ENCODE results near the gene TRIO.

Gene TRIO

GRCh38 chr5:14299666-14300065 lies 156.5 kb downstream of the TRIO start:
- peaks cover 93% of the 10 kb centered on the region for H3K36me3 ChIP-seq (ENCODE audit: insufficient read depth, insufficient read length, low read length)
- H3K9ac ChIP-seq (ENCODE audit: insufficient read length, low read depth), result no peak overlapping the region
- TF ChIP-seq SUZ12 (IDR thresholded peaks at IDR 0.05; ENCODE audit: extremely low read depth, insufficient read depth, insufficient read length) (no peak), ZNF274 (IDR thresholded peaks at IDR 0.05; ENCODE audit: low read depth, low read length) (no peak), YY1 (IDR thresholded peaks at IDR 0.05; ENCODE audit: insufficient read depth, insufficient read length) (no peak)
- H3K4me3 ChIP-seq (ENCODE audit: insufficient read length, low read depth), result no peak overlapping the region
- H3K27me3 ChIP-seq (ENCODE audit: insufficient read depth, insufficient read length), result no peaks in the 10 kb centered on the region
- H3K9me3 ChIP-seq (ENCODE audit: insufficient read depth, low read length), result no peaks in the 10 kb centered on the region
- no peak for DNase-seq (ENCODE audit: low read depth, low spot score)
- H3K4me1 ChIP-seq (ENCODE audit: insufficient read depth, insufficient read length), result peaks cover 2% of the 10 kb centered on the region

- Histone ChIP-seq H3K9me3 (ENCODE audit: insufficient read depth, low read length) (no peaks in the 10 kb centered on the region), H3K27me3 (ENCODE audit: insufficient read depth, insufficient read length) (no peaks in the 10 kb centered on the region), H3K36me3 (ENCODE audit: insufficient read depth, insufficient read length, low read length) (peaks cover 91% of the 10 kb centered on the region), H3K9ac (ENCODE audit: insufficient read length, low read depth) (no peak overlapping the region), H3K4me3 (ENCODE audit: insufficient read length, low read depth) (no peak overlapping the region), H3K4me1 (ENCODE audit: insufficient read depth, insufficient read length) (peaks cover 2% of the 10 kb centered on the region)
- DNase-seq (ENCODE audit: low read depth, low spot score), result no peak
- TF ChIP-seq YY1 (IDR thresholded peaks at IDR 0.05; ENCODE audit: insufficient read depth, insufficient read length), result no peak
- TF ChIP-seq SUZ12 (IDR thresholded peaks at IDR 0.05; ENCODE audit: extremely low read depth, insufficient read depth, insufficient read length), result no peak
- TF ChIP-seq ZNF274 (IDR thresholded peaks at IDR 0.05; ENCODE audit: low read depth, low read length), result no peak
Measured at GRCh38 chr5:14301186-14301585, 158.0 kb downstream of the TRIO start.

GRCh38 chr5:14302330-14302729 lies 159.2 kb downstream of the TRIO start:
- TF ChIP-seq ZNF274 (IDR thresholded peaks at IDR 0.05; ENCODE audit: low read depth, low read length) (no peak), YY1 (IDR thresholded peaks at IDR 0.05; ENCODE audit: insufficient read depth, insufficient read length) (no peak), SUZ12 (IDR thresholded peaks at IDR 0.05; ENCODE audit: extremely low read depth, insufficient read depth, insufficient read length) (no peak)
- Histone ChIP-seq H3K27me3 (ENCODE audit: insufficient read depth, insufficient read length) (no peaks in the 10 kb centered on the region), H3K4me1 (ENCODE audit: insufficient read depth, insufficient read length) (peaks cover 2% of the 10 kb centered on the region), H3K36me3 (ENCODE audit: insufficient read depth, insufficient read length, low read length) (peaks cover 84% of the 10 kb centered on the region), H3K9ac (ENCODE audit: insufficient read length, low read depth) (no peak overlapping the region), H3K4me3 (ENCODE audit: insufficient read length, low read depth) (no peak overlapping the region), H3K9me3 (ENCODE audit: insufficient read depth, low read length) (no peaks in the 10 kb centered on the region)
- no peak for DNase-seq (ENCODE audit: low read depth, low spot score)

- Histone ChIP-seq H3K9ac (ENCODE audit: insufficient read length, low read depth) (no peak overlapping the region), H3K9me3 (ENCODE audit: insufficient read depth, low read length) (no peaks in the 10 kb centered on the region), H3K4me1 (ENCODE audit: insufficient read depth, insufficient read length) (peaks cover 2% of the 10 kb centered on the region), H3K4me3 (ENCODE audit: insufficient read length, low read depth) (no peak overlapping the region), H3K27me3 (ENCODE audit: insufficient read depth, insufficient read length) (no peaks in the 10 kb centered on the region), H3K36me3 (ENCODE audit: insufficient read depth, insufficient read length, low read length) (peaks cover 83% of the 10 kb centered on the region)
- TF ChIP-seq YY1 (IDR thresholded peaks at IDR 0.05; ENCODE audit: insufficient read depth, insufficient read length), result no peak
- TF ChIP-seq ZNF274 (IDR thresholded peaks at IDR 0.05; ENCODE audit: low read depth, low read length), result no peak
- TF ChIP-seq SUZ12 (IDR thresholded peaks at IDR 0.05; ENCODE audit: extremely low read depth, insufficient read depth, insufficient read length), result no peak
- no peak for DNase-seq (ENCODE audit: low read depth, low spot score)
Measured at GRCh38 chr5:14305045-14305444, 161.9 kb downstream of the TRIO start.

GRCh38 chr5:14306329-14306815 lies 163.2 kb downstream of the TRIO start:
- DNase-seq (ENCODE audit: low read depth, low spot score), result no peak
- Histone ChIP-seq H3K27me3 (ENCODE audit: insufficient read depth, insufficient read length) (no peaks in the 10 kb centered on the region), H3K9me3 (ENCODE audit: insufficient read depth, low read length) (no peaks in the 10 kb centered on the region), H3K4me1 (ENCODE audit: insufficient read depth, insufficient read length) (peaks cover 2% of the 10 kb centered on the region), H3K36me3 (ENCODE audit: insufficient read depth, insufficient read length, low read length) (peaks cover 82% of the 10 kb centered on the region), H3K4me3 (ENCODE audit: insufficient read length, low read depth) (no peak overlapping the region), H3K9ac (ENCODE audit: insufficient read length, low read depth) (no peak overlapping the region)
- TF ChIP-seq ZNF274 (IDR thresholded peaks at IDR 0.05; ENCODE audit: low read depth, low read length), result no peak

GRCh38 chr5:14308384-14309154 lies 165.4 kb downstream of the TRIO start:
- H3K36me3 ChIP-seq (ENCODE audit: insufficient read depth, insufficient read length, low read length), result peaks cover 85% of the 10 kb centered on the region

GRCh38 chr5:14309199-14309598 lies 166.1 kb downstream of the TRIO start:
- H3K9me3 ChIP-seq (ENCODE audit: insufficient read depth, low read length), result no peaks in the 10 kb centered on the region
- TF ChIP-seq ZNF274 (IDR thresholded peaks at IDR 0.05; ENCODE audit: low read depth, low read length), result no peak
- TF ChIP-seq SUZ12 (IDR thresholded peaks at IDR 0.05; ENCODE audit: extremely low read depth, insufficient read depth, insufficient read length), result no peak
- TF ChIP-seq YY1 (IDR thresholded peaks at IDR 0.05; ENCODE audit: insufficient read depth, insufficient read length), result no peak
- H3K4me3 ChIP-seq (ENCODE audit: insufficient read length, low read depth), result no peak overlapping the region
- peaks cover 84% of the 10 kb centered on the region for H3K36me3 ChIP-seq (ENCODE audit: insufficient read depth, insufficient read length, low read length)
- DNase-seq (ENCODE audit: low read depth, low spot score), result no peak
- H3K9ac ChIP-seq (ENCODE audit: insufficient read length, low read depth), result no peak overlapping the region
- no peaks in the 10 kb centered on the region for H3K27me3 ChIP-seq (ENCODE audit: insufficient read depth, insufficient read length)
- H3K4me1 ChIP-seq (ENCODE audit: insufficient read depth, insufficient read length), result no peaks in the 10 kb centered on the region

More at GRCh38 chr5:14308384-14309154, 165.4 kb downstream of the TRIO start:
- no peak for DNase-seq (ENCODE audit: low read depth, low spot score)
- Histone ChIP-seq H3K4me1 (ENCODE audit: insufficient read depth, insufficient read length) (peaks cover 2% of the 10 kb centered on the region), H3K9ac (ENCODE audit: insufficient read length, low read depth) (no peak overlapping the region), H3K27me3 (ENCODE audit: insufficient read depth, insufficient read length) (no peaks in the 10 kb centered on the region), H3K4me3 (ENCODE audit: insufficient read length, low read depth) (no peak overlapping the region), H3K9me3 (ENCODE audit: insufficient read depth, low read length) (no peaks in the 10 kb centered on the region)
- TF ChIP-seq YY1 (IDR thresholded peaks at IDR 0.05; ENCODE audit: insufficient read depth, insufficient read length) (no peak), ZNF274 (IDR thresholded peaks at IDR 0.05; ENCODE audit: low read depth, low read length) (no peak), SUZ12 (IDR thresholded peaks at IDR 0.05; ENCODE audit: extremely low read depth, insufficient read depth, insufficient read length) (no peak)
